Mucosa of rectum (tissue), 2 donors: Measurements from ENCODE around the gene TOM1.
"Not testable (repeated sequence)": the region's sequence is repeated elsewhere in the genome, so short reads cannot be mapped to it uniquely, and the experiment has no call there.

ENCODE experiments used
- H3K27ac ChIP-seq, 2 donors: one replicate each; pipeline ENCODE4 v1.7.0; 2013; ENCODE audit warnings: inconsistent platforms in 2 of 2, low read depth in 2 of 2, low read length in 2 of 2
- H3K27me3 ChIP-seq, 2 donors: one replicate each; pipeline ENCODE4 v1.7.0; 2013; ENCODE audit warnings: low read length in 2 of 2; ENCODE audit not compliant: control insufficient read depth in 2 of 2, insufficient read depth in 2 of 2
- H3K36me3 ChIP-seq, 2 donors: one replicate each; pipeline ENCODE4 v1.7.0; 2013; ENCODE audit warnings: low read length in 2 of 2; ENCODE audit not compliant: control insufficient read depth in 2 of 2, insufficient read depth in 2 of 2
- H3K4me1 ChIP-seq, 2 donors: one replicate each; pipeline ENCODE4 v1.7.0; 2013; ENCODE audit warnings: low read length in 2 of 2, mild to moderate bottlenecking in 1 of 2; ENCODE audit not compliant: control insufficient read depth in 2 of 2, insufficient read depth in 2 of 2
- H3K4me3 ChIP-seq, 2 donors: one replicate each; pipeline ENCODE4 v1.7.0; 2013; ENCODE audit warnings: low read length in 2 of 2
- H3K9ac ChIP-seq, 2 donors: one replicate each; pipeline ENCODE4 v1.7.0; 2013; ENCODE audit warnings: low read length in 2 of 2, low read depth in 1 of 2, mild to moderate bottlenecking in 1 of 2
- H3K9me3 ChIP-seq, 2 donors: one replicate each; pipeline ENCODE4 v1.7.0; 2013; ENCODE audit warnings: low read length in 2 of 2; ENCODE audit not compliant: control insufficient read depth in 2 of 2
- donor health status: healthy.
- donor health status: Normal muscosa, but diverticular disease.

TOM1 gene

DNA sequence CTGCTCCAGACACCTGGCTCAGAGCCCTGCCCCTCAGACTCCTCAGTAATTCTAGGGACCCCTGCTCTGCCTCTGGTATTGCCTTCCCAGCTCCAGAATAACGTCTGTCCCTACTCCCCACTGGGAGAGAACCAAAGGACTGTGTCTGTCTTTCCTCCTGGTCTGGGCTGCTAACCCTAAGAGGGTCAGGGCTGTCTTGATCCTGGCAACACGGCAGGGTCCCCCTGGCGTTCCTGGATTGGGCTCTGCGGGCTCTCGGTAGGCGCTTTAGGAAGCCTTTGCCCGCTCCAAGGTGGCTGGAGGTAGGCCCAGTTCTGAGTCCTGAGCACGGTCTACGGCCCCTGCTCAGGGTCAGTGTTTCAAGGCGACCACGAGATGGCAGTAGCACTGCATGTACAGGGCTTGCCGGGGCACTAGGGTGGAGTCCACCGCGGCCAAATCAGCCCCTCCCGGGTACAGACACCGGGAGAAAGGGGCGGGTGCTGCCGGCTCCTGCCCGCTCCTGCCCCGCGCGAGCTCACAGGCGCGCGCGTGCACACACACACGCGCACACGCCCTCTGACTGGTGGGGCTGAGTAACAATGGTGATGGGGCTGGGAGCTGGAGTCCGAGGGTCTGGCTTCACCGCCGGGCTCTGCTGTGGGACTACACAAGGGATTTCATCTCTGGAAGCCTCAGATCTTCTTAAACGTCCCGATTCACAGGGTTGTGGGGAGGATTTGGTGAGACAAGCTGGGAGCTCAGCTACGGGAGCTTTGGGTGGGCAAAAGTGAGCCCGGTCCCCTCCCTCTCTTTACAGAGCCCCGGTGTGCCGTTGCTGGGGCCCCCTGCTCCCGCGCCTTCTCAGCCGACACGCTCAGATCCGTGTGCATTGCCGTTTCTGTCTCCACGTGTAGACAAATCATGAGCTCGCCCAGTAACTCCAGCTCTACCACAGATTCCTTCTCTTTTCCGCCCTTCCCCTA, 51.1 kb downstream of the TOM1 start:
- Histone ChIP-seq H3K4me3 (peak overlapping the region; percentile 64 to 71), H3K9ac (peak overlapping the region; percentile 52 to 54), H3K27ac (peak overlapping the region; percentile 7 to 44), H3K36me3 (peaks cover 0 to 2% of the 10 kb centered on the region in 2 donors), H3K4me1 (peaks cover 18 to 22% of the 10 kb centered on the region in 2 donors), H3K27me3 (no peaks in the 10 kb centered on the region), H3K9me3 (no peaks in the 10 kb centered on the region)

DNA sequence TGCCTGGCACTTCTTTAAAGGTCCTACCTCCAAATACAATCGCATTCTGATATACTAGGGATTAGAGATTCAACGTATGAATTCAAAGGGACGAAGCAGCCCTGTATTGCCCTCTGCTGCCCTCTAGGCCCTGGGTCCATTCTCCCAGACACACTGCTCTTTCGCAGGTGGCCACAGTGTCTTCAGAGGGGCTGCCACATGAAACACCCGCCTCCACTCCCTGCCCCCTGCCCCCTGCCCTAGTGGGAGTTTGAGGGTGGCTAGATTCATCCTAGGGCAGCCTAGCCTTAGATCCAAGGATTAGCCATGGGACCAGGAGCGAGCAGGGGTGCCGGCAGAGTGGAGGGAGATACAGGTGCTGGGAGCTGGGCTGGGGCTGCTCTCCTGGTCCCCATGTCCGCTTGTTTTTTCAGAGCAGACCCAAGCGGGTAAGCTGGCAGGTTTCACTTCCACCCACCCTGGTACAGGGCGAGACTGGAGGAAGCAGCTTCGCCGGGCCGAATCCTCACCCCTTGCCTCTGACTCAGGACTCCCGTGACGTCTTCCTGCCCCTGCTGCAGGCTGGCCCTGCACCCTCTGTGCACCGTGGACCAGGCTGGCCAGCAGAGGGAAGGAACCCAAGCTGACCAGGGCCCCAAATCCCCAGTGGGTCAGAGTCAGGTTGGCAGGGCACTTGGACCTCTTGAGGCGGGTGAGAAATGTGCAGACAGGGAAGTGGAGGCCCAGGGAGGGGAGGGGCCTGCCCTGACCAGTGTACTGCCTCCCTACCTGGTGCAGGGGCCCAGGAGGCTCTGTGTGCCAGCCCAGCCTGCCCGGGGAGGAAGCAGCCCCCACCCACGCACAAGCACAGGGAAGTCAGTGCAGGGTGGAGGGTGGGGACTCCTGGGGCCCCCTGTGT, 52.8 kb downstream of the TOM1 start:
- H3K36me3 ChIP-seq = no peaks in the 10 kb centered on the region
- H3K27me3 ChIP-seq = no peaks in the 10 kb centered on the region
- H3K9ac ChIP-seq = peak overlapping the region in 1 of 2 donors; percentile 17
- no peak overlapping the region for H3K4me3 ChIP-seq
- H3K27ac ChIP-seq = peak overlapping the region; percentile 60 to 78
- no peaks in the 10 kb centered on the region for H3K9me3 ChIP-seq
- H3K4me1 ChIP-seq = peaks cover 18 to 22% of the 10 kb centered on the region in 2 donors

DNA sequence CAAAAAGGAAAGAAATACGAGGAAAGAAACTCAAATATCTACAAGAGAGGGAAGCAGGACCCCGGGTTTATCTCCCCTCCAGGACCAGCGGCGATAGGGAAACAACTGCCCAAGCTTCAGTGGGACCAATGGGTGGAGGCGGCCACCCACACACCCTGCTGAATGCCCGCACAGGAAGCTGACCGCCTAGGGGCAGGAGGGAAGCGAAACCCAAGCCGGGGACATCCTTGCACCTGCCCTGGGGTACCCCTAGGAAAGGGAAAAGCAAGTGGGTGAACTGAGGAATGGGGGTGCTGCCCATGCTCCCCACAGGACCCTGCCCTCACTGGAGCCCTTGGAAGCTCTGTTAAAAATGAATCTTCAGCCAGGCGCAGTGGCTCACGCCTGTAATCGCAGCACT, 53.6 kb downstream of the TOM1 start:
- Histone ChIP-seq H3K9me3 (no peaks in the 10 kb centered on the region), H3K9ac (no peak overlapping the region), H3K36me3 (no peaks in the 10 kb centered on the region), H3K27me3 (no peaks in the 10 kb centered on the region), H3K4me1 (peaks cover 18 to 22% of the 10 kb centered on the region in 2 donors), H3K27ac (peak overlapping the region; percentile 60 to 78), H3K4me3 (no peak overlapping the region)

DNA sequence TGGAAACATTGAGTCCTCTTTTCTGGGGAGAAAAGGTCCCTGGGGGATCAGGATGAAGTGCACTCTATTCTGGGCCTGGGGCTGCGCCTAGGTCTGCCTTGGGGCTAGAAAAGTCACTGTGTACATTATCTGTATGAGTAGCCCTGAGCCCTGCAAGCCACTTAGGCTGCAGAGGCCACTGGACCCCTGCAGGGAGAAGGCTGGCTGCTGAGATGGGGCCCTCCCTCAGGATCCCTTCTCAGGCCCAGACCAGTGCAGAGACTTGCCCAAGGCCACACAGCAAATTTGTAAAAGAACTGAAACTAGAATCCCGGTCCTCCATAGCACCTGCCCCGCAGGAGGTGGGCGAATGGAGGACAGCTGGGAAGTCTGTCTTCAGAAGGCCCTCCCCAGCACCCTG, 54.4 kb downstream of the TOM1 start:
- H3K9me3 ChIP-seq = no peaks in the 10 kb centered on the region
- H3K4me3 ChIP-seq = no peak overlapping the region
- no peaks in the 10 kb centered on the region for H3K36me3 ChIP-seq
- H3K9ac ChIP-seq = no peak overlapping the region
- no peaks in the 10 kb centered on the region for H3K27me3 ChIP-seq
- H3K27ac ChIP-seq = no peak overlapping the region
- peaks cover 18 to 22% of the 10 kb centered on the region in 2 donors for H3K4me1 ChIP-seq

DNA sequence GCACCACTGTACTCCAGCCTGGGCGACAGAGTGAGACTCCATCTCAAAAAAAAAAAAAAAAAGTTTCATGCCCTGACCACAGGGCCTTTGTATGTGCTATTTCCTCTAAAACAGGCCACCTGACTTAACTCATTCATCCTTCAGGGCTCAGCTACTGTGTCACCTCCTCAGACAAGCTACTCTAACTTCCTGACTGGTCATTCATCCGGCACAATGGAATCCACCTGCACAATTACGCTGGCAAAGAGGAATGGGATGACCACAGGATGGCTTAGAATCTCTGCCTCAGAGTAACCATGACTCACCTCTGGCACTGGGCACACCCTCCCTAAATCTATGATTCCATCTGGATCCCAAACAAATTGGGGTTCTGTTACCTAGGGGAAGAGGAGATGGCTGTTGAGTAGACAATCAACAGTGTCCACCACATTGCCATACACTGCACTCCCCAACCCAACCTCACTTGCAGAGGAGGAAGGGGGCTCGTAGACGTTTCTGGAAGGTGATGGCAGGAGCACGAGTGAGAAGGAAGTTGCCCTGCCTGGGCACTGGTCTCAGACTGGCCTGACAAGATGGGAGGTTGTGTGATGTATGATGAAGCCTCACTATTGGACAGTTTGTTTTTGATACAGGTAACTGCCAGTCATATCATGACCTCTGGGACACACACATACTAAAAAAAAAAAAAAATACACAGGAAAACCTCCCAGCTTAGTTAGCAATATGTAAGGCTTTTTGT, 58.4 kb downstream of the TOM1 start:
- H3K27me3 ChIP-seq = no peaks in the 10 kb centered on the region
- H3K9ac ChIP-seq = no peak overlapping the region
- no peaks in the 10 kb centered on the region for H3K9me3 ChIP-seq
- no peak overlapping the region for H3K27ac ChIP-seq
- H3K4me1 ChIP-seq = peaks cover 0 to 3% of the 10 kb centered on the region in 2 donors
- H3K36me3 ChIP-seq = no peaks in the 10 kb centered on the region
- no peak overlapping the region for H3K4me3 ChIP-seq

DNA sequence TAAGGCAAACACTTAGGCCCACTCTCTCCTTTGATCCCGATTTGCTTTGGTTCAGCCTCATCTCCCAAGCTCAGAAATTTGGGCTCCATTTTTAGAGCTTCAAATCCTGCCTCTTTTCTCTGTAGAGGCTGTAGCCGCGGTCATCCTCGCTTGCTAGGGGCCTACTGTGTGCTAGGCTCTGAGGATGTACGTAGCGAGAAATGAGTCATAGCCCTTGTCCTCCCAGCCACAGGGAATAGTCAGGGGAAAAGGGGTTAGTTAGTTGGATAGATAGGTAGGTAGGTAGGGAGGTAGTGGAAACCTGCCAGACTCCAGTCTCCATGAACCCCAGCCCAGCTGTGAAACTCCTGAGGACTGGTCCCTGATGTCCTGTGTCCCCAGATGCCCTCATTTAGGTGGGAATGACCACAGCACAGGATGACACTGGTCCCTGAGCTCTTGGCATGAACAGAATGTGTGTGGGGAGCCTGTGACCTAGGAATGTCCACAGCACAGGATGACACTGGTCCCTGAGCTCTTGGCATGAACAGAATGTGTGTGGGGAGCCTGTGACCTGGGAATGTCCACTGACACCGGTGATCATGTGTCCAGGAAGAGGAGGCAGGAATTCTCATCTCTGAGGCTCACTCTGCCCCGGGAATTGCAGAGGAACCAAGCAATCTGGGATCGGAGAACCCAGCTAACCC, 59.8 kb downstream of the TOM1 start:
- no peaks in the 10 kb centered on the region for H3K9me3 ChIP-seq
- no peak overlapping the region for H3K4me3 ChIP-seq
- no peaks in the 10 kb centered on the region for H3K27me3 ChIP-seq

DNA sequence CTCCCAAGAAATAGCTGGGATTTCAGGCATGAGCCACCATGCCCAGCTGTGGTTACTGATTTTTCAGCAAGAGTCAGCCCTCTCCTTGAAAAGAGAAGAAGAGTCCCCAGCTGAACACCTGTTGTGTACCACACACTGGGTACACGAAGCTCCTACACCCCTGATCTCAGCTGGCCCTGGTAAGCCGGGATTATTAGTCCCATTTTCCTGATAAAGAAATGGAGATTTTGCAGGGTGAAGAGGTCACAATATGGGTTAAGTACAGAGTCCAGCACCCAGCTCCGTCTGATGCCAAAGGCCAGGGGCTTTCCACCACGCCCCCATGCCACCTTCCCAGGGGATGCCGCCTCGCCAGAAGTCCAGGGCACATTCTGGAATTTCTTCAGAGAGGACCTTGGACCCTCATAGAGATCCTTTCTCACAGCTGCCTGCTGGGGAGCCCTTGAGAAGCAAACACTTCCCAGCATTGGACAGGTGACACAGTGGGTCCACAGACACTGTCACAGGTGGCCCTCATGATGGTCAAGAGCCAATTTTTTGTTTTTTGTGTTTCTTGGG, 61.4 kb downstream of the TOM1 start:
- Histone ChIP-seq H3K4me3 (no peak overlapping the region), H3K27me3 (no peaks in the 10 kb centered on the region), H3K9me3 (no peaks in the 10 kb centered on the region), H3K4me1 (no peaks in the 10 kb centered on the region), H3K36me3 (no peaks in the 10 kb centered on the region), H3K9ac (no peak overlapping the region), H3K27ac (no peak overlapping the region)

More for the DNA sequence above, 59.8 kb downstream of the TOM1 start:
- Histone ChIP-seq H3K27ac (no peak overlapping the region), H3K9ac (no peak overlapping the region), H3K4me1 (no peaks in the 10 kb centered on the region), H3K36me3 (no peaks in the 10 kb centered on the region)

DNA sequence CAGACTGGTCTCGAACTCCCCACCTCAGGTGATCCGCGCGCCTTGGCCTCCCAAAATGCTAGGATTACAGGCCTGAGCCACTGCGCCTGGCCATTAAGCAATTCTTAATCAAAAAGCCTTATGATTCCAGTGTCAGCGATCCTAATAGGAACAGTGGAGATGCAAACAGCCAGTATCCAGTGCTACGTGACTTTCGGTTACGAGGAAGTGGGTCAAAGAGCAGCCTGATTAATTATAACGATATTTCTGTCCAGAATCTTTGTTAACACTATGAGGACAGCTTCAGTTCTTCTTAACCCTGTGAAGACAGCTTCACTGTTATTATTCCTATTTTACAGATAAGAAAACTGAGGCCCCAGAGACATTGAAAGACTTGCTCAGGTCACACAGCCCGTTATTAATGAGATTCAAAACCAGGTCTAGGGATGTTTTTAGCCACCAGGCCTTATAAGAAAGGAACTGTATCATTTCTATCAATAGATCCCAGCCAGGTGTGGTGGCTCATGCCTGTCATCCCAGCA, 63.9 kb downstream of the TOM1 start:
- no peak overlapping the region for H3K27ac ChIP-seq
- no peaks in the 10 kb centered on the region for H3K36me3 ChIP-seq
- no peak overlapping the region for H3K9ac ChIP-seq
- H3K27me3 ChIP-seq = no peaks in the 10 kb centered on the region
- H3K4me3 ChIP-seq = no peak overlapping the region
- peaks cover 3 to 16% of the 10 kb centered on the region in 2 donors for H3K4me1 ChIP-seq
- no peaks in the 10 kb centered on the region for H3K9me3 ChIP-seq

DNA sequence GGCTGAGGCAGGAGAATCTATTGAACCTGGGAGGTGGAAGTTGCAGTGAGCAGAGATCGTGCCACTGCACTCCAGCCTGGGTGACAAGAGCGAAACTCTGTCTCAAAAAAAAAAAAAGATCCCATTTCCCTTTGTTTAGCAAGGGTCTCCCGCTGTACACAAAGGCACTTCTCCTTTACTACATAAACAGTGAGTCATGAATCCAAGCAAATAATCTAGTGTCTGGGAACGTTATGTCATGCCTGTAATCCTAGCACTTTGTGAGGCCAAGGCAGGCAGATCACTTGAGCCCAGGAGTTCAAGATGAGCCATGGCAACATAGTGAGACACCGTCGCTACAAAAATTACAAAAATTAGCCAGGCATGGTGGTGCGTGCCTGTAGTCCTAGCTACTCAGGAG, 64.5 kb downstream of the TOM1 start:
- H3K9ac ChIP-seq, H3K36me3 ChIP-seq, H3K27ac ChIP-seq, H3K9me3 ChIP-seq, H3K4me3 ChIP-seq, H3K27me3 ChIP-seq: not testable (repeated sequence)
- peaks cover 3 to 16% of the 10 kb centered on the region in 2 donors for H3K4me1 ChIP-seq
